Left forelimb (tissue), 1 donor: ENCODE data around the gene NCF2.

Source experiments
- DNase-seq: peaks from one replicate; pipeline ENCODE4 v3.0.0-alpha.2; 2018; ENCODE audit warnings: low spot score

NCF2 gene

DNA sequence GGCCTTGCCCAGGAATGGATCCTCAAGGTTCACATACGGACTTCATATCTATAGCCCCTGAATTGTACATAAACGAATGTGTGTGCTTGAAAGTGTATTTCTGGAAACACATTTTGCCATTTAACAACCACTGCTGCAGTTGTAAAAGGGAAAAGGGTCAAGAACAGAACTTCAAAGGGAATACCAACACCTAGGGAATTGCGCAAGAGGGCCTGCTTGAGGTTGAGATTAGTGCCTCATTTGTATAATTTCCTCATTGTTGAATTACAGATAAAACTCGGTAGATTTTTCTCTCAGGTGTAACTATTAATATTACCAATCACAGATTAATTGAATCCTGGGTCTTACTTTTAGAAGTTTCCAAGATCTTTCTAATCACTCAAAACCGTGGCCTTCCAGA, 6.1 kb downstream of the NCF2 start:
- no peak for DNase-seq

DNA sequence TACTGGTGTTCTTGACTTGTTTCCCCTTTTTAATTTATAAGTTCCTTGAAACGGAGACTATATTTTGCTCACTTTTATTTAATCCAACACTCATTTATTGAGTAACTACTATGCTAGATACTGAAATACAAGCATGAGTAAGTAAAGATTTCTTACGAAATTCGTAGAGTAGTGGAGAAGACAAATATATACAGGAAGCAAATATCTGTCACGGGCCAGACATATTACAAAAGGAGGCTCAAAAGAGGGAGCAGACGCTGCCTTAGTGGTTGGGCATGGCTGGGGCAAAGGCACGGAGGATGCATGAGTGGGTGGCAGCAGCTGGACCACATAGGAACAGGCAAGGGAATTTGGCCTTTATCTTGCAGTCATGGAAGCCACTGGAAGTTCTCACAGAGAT, 6.8 kb downstream of the NCF2 start:
- no peak for DNase-seq

- DNase-seq: no peak
Measured at GRCh38 chr1:183582021-183582713, 8.1 kb downstream of the NCF2 start.

DNA sequence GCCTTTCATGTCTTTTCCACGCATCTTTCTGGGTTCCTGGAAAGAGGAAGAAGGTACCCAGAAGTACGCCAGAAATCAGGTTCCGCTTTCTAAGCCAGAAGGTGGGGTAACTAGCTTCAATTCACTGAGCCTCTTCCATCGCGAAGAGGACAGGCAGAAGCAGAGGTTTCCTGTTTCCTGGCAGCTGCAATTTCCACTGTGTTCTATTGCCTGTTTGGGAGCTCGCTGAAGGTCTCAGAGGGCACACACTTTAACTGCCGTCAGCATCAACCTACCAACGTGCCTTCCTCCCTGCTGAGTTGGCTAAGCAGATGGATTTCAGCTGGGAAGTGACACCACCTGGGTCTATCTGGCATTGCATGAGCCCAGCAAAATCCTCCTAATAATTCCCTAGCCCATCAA, 10.0 kb downstream of the NCF2 start:
- DNase-seq: no peak

DNA sequence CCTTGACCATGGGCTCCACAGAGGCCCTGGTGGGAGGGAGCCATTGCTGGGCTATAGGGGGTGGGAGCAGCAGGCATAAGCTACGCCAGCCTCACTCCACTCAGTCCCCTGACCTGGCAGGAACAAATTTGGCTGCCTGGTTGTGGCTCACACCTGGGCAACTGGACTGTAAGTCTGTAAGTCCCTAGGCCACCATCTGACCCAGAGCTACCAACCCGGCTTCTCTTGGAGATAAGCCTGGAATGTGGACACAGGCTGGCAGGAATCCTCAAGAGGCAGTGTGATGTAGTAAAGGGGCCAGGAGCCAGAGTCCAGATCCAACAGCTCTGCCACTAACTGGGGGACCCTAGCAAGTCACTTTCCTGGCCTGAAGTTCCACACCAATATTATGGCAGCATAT, 11.4 kb downstream of the NCF2 start:
- no peak for DNase-seq

- no peak for DNase-seq
Measured at GRCh38 chr1:183577897-183578465, 12.3 kb downstream of the NCF2 start.

- no peak for DNase-seq
Measured at GRCh38 chr1:183576537-183576936, 13.7 kb downstream of the NCF2 start.

DNA sequence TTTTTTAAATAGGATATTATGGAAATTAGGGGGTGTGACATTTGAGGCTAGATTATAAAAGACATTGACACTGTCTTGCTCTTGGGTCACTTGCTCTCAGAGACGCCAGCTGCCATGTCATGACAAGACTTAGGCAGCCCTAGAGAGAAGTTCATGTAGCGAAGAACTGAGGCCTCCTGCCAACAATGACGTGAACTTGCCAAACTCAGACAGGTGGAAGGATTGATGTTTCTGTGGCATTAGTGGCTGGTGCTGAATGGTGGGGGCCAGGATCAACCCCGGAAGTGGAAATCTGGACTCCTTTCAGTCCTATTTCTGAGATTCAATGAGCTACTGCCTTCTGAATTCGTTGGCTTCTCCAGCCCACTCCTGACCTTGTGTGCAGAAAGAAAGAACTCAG, 14.7 kb downstream of the NCF2 start:
- DNase-seq: no peak

DNA sequence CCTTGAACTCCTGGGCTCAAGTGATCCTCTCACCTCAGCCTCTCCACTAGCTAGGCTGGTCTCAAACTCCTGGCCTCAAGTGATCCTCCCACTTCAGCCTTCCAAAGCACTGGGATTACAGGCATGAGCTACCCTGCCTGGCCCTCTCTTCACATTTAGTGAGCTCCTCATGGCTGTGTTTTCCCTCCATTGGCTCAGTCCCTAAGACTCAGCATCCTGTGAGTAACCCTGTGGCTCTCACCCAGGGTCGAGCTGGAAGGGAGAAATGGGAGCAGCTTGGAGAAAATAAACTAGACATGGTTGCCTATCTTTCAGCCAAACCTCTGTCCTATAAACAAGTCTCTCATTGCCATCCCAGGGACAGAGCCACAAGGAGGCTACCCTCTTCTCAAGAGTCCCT, 17.5 kb downstream of the NCF2 start:
- DNase-seq: no peak

- no peak for DNase-seq
Measured at GRCh38 chr1:183571678-183572268, 18.5 kb downstream of the NCF2 start.

DNA sequence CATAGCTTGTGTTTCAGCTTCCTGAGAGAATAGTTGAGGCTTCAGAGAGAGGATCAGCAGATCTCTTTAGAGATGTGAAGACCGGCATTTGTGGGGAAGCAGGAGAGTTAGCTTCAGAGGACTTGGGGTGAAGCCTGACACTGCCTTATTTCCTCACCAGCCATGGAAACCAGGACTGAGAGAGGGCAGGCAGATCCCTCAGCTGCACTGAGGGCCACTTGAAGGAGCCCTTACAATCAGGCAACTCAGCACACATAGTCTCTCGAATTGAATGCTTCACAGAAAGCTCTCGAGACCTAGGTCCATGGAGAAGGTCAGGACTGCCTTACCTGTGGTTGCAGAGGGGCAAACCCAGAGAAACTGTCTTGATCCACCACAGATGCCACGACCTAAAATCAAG, 19.8 kb downstream of the NCF2 start:
- DNase-seq: no peak

- no peak for DNase-seq
Measured at GRCh38 chr1:183569801-183570200, 20.5 kb downstream of the NCF2 start.

- no peak for DNase-seq
Measured at GRCh38 chr1:183569141-183569540, 21.1 kb downstream of the NCF2 start.

DNA sequence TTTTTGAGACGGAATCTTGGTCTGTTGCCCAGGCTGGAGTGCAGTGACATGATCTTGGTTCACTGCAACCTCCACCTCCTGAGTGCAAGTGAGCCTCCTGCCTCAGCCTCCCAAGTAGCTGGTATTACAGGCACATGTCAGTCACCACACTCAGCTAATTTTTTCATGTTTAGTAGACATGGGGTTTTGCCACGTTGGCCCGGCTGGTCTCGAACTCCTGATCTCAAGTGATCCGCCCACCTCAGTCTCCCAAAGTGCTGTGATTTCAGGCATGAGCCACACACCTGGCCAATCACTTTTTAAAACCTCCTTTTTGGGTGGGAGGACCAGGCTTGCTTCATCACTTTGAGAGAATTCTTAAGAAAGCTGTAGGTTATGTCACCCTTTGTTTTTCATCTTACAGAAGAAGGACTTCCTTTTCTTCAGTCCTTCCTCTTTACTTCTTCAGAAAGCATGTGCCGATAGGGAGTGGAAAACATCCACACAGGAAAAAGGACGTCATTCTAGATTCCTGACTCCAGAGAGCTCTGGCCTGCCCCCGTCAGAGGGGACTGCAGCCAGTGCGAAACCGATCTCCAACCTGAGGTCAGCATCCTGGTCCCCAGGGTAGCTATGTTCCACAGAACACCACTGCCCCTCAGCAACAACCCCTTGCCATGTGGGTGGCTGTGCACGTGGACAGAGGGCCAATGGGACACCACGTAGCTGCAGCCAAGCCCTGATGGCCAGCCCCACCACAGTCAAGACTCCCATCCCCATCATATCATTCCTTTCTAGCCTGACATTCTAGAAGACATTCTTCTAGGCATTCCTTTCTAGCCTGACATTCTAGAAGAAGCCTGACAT, 21.9 kb downstream of the NCF2 start:
- DNase-seq: no peak

- no peak for DNase-seq
Measured at GRCh38 chr1:183567584-183567983, 22.7 kb downstream of the NCF2 start.

DNA sequence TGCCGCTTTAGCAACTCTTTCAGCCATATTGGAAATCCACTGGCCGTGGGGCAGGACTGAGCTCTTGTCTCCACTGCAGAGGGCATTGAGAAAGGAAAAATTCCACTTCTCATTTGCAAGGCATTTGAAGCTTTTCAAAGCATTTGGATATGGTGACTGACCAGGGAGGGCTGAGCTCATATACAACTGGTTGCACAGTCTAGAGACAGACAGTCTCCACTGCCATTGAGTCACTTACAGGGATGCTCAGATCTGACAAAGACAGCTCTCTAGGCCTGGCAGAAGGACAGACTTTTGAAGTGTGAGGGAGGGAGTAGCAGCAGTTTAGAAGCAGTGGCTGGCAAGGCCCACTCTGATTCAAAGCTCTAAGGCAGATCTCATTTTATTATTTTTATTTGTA, 24.2 kb downstream of the NCF2 start:
- DNase-seq: no peak

GRCh38 chr1:183565261-183565660, 25.0 kb downstream of the NCF2 start:
- no peak for DNase-seq

DNA sequence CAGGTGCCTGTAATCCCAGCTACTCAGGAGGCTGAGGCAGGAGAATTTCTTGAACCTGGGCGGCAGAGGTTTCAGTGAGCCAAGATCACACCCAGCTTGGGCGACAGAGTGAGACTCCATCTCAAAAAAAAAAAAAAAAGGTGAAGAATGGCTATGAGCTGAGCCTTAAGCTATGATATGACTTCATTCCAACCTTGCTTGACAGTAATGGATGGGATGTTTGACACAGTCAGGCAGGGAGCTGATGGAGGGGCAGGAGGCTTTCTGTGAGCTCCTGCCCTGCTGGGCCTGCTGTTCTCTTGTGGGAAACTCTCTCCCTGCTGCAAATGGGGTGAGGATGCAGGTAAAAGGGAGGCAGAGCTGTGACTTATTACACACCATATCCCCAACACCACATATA, 27.6 kb downstream of the NCF2 start:
- no peak for DNase-seq

DNA sequence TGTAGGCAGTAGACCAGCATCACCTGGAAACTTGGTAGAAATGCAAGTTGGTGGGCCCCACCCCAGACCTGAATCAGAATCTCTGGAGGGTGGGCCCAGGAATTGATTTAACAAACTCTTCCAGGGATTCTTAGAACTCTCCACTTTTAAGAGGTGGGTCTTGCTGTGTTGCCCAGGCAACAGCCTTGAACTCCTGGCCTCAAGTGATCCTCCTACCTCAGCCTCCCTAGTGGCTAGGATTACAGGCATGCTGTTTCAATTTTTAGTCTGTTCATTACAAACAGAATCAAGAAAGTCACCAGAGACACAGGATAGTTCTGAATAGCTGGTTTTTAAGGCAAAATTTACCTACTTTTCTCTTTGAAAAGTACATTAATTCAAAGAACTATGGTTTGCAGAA, 31.2 kb downstream of the NCF2 start:
- DNase-seq: no peak

GRCh38 chr1:183554577-183554976, 35.7 kb downstream of the NCF2 start:
- no peak for DNase-seq

DNA sequence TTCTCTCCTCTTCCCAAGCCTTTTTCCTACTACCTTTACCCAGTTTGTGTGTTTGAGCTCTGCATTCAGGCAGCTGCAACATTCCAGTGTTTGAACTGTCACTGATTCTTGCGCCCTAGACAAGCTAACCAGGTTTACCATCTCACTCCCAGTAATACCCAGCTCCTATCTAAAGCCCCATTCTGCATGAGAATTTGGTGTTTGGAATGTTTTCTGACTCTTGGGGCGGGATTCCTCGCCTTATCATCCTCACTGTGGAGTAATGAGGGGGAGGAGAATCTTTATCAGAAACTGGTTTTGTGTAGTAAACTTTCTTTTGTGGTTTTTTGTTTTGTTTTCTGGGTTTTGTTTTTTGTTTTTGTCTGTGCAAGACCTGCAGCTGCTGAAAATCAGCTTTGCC, 36.5 kb downstream of the NCF2 start:
- no peak for DNase-seq

DNA sequence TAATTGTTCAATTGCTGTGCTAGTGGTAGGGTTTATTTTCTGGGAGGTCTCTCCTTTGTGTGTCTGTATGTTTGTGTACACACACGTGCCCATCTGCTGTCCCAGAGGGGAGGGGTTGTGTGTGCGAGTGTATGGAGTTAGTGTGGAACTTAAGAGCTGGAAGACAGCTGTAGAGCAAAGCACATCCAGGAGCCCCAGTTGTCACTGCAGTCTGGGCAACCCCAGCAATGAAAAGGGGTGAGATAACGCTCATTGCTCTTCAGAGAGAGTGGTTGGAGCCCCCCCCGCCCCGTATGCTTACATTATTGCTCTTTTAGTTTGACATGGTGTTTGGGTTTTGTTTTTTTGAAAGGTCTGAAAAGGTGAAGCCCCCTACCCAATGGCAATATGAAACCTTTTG, 36.9 kb downstream of the NCF2 start:
- no peak for DNase-seq

DNA sequence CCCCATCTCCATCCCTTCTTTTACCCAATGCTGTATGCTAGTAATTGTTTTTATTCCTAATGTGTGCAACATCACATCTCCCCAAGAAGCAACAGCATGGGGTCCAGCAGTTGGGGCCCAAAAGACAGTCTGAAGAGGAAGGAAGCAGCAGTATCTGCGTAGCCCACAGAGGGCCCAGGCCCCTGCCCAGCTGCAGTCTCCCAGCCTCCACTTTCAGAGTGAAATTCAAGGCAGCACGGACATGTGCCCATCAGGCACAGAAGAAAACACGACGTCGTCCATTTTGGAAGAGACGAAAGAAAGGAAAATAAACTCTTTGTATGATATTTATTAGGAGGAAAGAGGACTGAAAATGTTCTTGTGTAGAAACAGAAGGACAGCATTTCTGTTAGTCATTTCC, 37.4 kb downstream of the NCF2 start:
- DNase-seq: no peak
